ENCODE results near the gene KCTD12.

Gene KCTD12

GRCh38 chr13:76887076-76887563, 915 bp upstream of the KCTD12 start:
- DNase-seq (ENCODE audit: low spot score) = no peak
- no peak for TF ChIP-seq CTCF (IDR thresholded peaks at IDR 0.05; ENCODE audit: poor library complexity, severe bottlenecking)
- Histone ChIP-seq H3K4me3 (ENCODE audit: severe bottlenecking) (peak overlapping the region; percentile 53), H3K36me3 (ENCODE audit: low read depth) (peaks cover 3% of the 10 kb centered on the region; the same call in 1 of the 2 replicates), H3K27ac (ENCODE audit: poor library complexity, severe bottlenecking) (peak overlapping the region; percentile 94), H3K4me1 (ENCODE audit: insufficient read depth, poor library complexity, severe bottlenecking) (peaks cover 60% of the 10 kb centered on the region), H3K27me3 (ENCODE audit: insufficient read depth, poor library complexity, severe bottlenecking) (no peaks in the 10 kb centered on the region), H3K9me3 (ENCODE audit: severe bottlenecking) (no peaks in the 10 kb centered on the region)
- no peak for ATAC-seq (ENCODE audit: low read depth)

- peak overlapping the region; percentile 94 for H3K27ac ChIP-seq (ENCODE audit: poor library complexity, severe bottlenecking)
- TF ChIP-seq CTCF (IDR thresholded peaks at IDR 0.05; ENCODE audit: poor library complexity, severe bottlenecking) = no peak
- peak overlapping the region; percentile 53 for H3K4me3 ChIP-seq (ENCODE audit: severe bottlenecking)
- H3K36me3 ChIP-seq (ENCODE audit: low read depth) = peaks cover 4% of the 10 kb centered on the region; the same call in 1 of the 2 replicates
- H3K27me3 ChIP-seq (ENCODE audit: insufficient read depth, poor library complexity, severe bottlenecking) = no peaks in the 10 kb centered on the region
- H3K9me3 ChIP-seq (ENCODE audit: severe bottlenecking) = no peaks in the 10 kb centered on the region
- no peak for DNase-seq (ENCODE audit: low spot score)
- peaks cover 58% of the 10 kb centered on the region for H3K4me1 ChIP-seq (ENCODE audit: insufficient read depth, poor library complexity, severe bottlenecking)
- ATAC-seq (ENCODE audit: low read depth) = no peak
Measured at GRCh38 chr13:76886005-76886291, 257 bp downstream of the KCTD12 start.

GRCh38 chr13:76885203-76886004, 801 bp downstream of the KCTD12 start:
- DNase-seq (ENCODE audit: low spot score) (peak; percentile 70), ATAC-seq (ENCODE audit: low read depth) (peak; percentile 40)
- no peaks in the 10 kb centered on the region for H3K27me3 ChIP-seq (ENCODE audit: insufficient read depth, poor library complexity, severe bottlenecking)
- H3K9me3 ChIP-seq (ENCODE audit: severe bottlenecking) = no peaks in the 10 kb centered on the region
- peaks cover 4% of the 10 kb centered on the region; the same call in 1 of the 2 replicates for H3K36me3 ChIP-seq (ENCODE audit: low read depth)
- peaks cover 58% of the 10 kb centered on the region for H3K4me1 ChIP-seq (ENCODE audit: insufficient read depth, poor library complexity, severe bottlenecking)
- TF ChIP-seq CTCF (IDR thresholded peaks at IDR 0.05; ENCODE audit: poor library complexity, severe bottlenecking) = peak; percentile 40
- H3K4me3 ChIP-seq (ENCODE audit: severe bottlenecking) = peak overlapping the region; percentile 53
- H3K27ac ChIP-seq (ENCODE audit: poor library complexity, severe bottlenecking) = peak overlapping the region; percentile 94

- H3K36me3 ChIP-seq (ENCODE audit: low read depth) = peaks cover 4% of the 10 kb centered on the region; the same call in 1 of the 2 replicates
- ATAC-seq (ENCODE audit: low read depth) (no peak), DNase-seq (ENCODE audit: low spot score) (no peak)
- TF ChIP-seq CTCF (IDR thresholded peaks at IDR 0.05; ENCODE audit: poor library complexity, severe bottlenecking) = no peak
- H3K9me3 ChIP-seq (ENCODE audit: severe bottlenecking) = no peaks in the 10 kb centered on the region
- H3K4me1 ChIP-seq (ENCODE audit: insufficient read depth, poor library complexity, severe bottlenecking) = peaks cover 58% of the 10 kb centered on the region
- peak overlapping the region; percentile 53 for H3K4me3 ChIP-seq (ENCODE audit: severe bottlenecking)
- peak overlapping the region; percentile 94 for H3K27ac ChIP-seq (ENCODE audit: poor library complexity, severe bottlenecking)
- no peaks in the 10 kb centered on the region for H3K27me3 ChIP-seq (ENCODE audit: insufficient read depth, poor library complexity, severe bottlenecking)
Measured at GRCh38 chr13:76884907-76885202, 1.4 kb downstream of the KCTD12 start.
